NT2/D1 (cell line): Measurements from ENCODE around the gene POGK.

Source experiments
- SUZ12 ChIP-seq: IDR thresholded peaks from 2 replicates; pipeline ENCODE4 v1.6.1; 2011; ENCODE audit not compliant: insufficient read length, insufficient read depth; ENCODE audit errors: extremely low read depth
- YY1 ChIP-seq: IDR thresholded peaks from 2 replicates; pipeline ENCODE4 v1.6.1; 2011; ENCODE audit not compliant: insufficient read length, insufficient read depth

- TF ChIP-seq YY1 (no peak), SUZ12 (no peak)
These were observed 37.2 kb downstream of the POGK start for GRCh38 chr1:166876540-166876838.
